ENCODE data around the gene P2RY13.

The P2RY13 gene

DNA sequence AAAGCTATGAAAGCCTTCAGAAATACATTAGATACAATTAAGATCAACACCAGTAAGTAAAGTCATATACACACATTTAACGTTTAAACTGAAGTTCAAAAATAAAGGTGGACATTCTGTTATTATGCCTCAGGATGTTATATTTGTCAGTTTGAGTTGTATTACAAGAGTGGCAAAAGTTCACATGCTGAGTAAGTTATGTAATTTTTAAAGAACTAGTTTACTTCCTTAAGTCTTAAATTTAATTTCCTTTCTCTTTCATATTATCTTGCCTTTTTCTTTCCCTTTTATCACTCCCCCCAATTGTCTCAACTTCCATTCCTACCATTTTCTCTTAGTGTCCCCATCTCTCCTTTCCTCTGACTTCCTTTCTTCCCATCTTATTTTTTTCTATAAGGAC, 7.8 kb downstream of the P2RY13 start:
- DNase-seq (ENCODE audit: low read depth in 2 of 2, low spot score in 1 of 2): no peak

GRCh38 chr3:151320131-151320530, 9.2 kb downstream of the P2RY13 start:
- DNase-seq (ENCODE audit: low read depth in 2 of 2, low spot score in 1 of 2): no peak

DNA sequence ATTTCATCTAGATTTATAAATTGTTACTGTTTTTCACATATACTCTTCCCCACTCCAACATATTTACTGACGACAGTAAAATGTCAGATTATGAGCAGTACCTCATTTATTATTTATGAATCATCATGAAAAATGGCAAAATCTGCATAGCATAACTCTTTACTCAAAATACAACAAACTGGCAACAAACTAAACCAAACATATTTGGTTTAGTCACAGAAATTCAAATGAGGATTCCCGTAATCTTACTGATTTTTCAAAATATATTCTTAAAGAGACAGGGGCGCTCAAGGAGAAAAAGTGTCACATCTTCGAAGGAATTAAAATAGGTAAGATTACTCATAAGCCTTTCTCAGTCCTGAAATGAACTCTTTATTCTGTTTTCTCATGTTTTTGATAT, 9.7 kb downstream of the P2RY13 start:
- no peak for DNase-seq (ENCODE audit: low read depth in 2 of 2, low spot score in 1 of 2)

DNA sequence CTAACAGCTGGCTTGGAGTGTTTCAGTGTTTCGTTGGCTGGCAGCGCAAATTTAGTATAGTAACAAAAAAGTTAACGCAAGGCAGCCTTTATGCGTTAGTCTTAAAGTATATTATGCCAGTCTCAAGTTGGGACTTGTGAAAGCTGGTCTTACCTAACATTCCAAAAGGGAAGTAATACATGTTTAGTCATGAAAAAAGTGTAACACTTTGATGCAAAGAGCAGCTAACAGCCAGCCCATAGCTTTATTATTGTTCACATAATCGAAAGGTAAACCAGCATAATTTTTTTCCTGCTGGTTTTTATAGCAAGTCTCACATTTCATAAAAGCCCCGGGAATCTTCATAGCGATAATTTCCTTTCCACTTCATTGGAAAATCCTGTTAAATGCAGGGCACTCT, 10.4 kb downstream of the P2RY13 start:
- no peak for DNase-seq (ENCODE audit: low read depth in 2 of 2, low spot score in 1 of 2)

GRCh38 chr3:151318313-151318712, 11.0 kb downstream of the P2RY13 start:
- no peak for DNase-seq (ENCODE audit: low read depth in 2 of 2, low spot score in 1 of 2)

GRCh38 chr3:151316267-151316991, 12.9 kb downstream of the P2RY13 start, which contains the start of gene GPR87:
Gene GPR87, minus strand, starts transcription at chr3:151316820. Its CDS starts 16,720 bp downstream, at chr3:151300100.
- DNase-seq (ENCODE audit: low read depth in 2 of 2, low spot score in 1 of 2): no peak

- no peak for DNase-seq (ENCODE audit: low read depth in 2 of 2, low spot score in 1 of 2)
These were observed 13.5 kb downstream of the P2RY13 start for GRCh38 chr3:151315846-151316245.

GRCh38 chr3:151315136-151315535, 14.2 kb downstream of the P2RY13 start:
- no peak for DNase-seq (ENCODE audit: low read depth in 2 of 2, low spot score in 1 of 2)

DNA sequence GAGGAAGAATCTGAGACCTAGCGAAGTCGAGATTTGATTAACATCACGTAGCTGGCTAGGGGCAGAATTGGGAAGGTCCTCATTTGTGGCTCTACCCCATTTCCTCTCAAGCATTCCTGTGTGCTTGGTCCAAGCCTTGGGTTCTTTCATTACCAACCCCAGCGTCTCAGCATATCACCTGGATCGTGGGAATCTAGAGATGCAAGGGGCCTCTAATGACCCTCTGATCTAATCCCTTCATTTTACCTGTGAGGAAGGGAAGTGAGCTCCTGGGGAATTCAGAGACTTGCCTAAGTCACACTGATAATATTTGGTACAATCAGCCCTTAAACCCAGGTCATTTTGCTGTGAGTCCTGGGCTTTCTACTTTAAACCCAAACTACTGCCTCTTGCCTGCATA, 14.8 kb downstream of the P2RY13 start:
- no peak for DNase-seq (ENCODE audit: low read depth in 2 of 2, low spot score in 1 of 2)

DNA sequence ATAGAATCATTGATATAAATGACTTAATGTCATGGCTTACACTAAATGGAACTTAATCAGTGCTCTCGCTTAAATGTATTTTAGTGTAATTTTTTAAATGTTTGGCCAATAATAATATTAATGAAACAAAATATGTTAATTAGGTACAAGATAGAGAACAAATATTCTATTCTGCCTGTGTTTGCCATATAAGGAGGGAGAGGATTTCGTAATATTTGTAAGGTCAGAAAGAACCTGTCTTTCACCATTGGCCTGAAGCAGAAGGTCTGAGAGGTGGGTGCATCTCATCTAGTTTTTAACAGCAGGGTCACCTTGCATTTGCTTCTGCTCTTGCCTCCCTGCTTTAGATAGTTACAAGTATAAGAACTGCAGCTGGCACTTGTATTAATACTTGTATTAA, 15.2 kb downstream of the P2RY13 start:
- DNase-seq (ENCODE audit: low read depth in 2 of 2, low spot score in 1 of 2): no peak

- DNase-seq (ENCODE audit: low read depth in 2 of 2, low spot score in 1 of 2): no peak
These were observed 16.4 kb downstream of the P2RY13 start for GRCh38 chr3:151312972-151313371.

GRCh38 chr3:151309566-151309965, 19.8 kb downstream of the P2RY13 start:
- DNase-seq (ENCODE audit: low read depth in 2 of 2, low spot score in 1 of 2): no peak

- DNase-seq (ENCODE audit: low read depth in 2 of 2, low spot score in 1 of 2): no peak
These were observed 21.5 kb downstream of the P2RY13 start for GRCh38 chr3:151307583-151308488.

GRCh38 chr3:151307131-151307530, 22.2 kb downstream of the P2RY13 start:
- no peak for DNase-seq (ENCODE audit: low read depth in 2 of 2, low spot score in 1 of 2)

- no peak for DNase-seq (ENCODE audit: low read depth in 2 of 2, low spot score in 1 of 2)
These were observed 23.1 kb downstream of the P2RY13 start for GRCh38 chr3:151306168-151306810.

- no peak for DNase-seq (ENCODE audit: low read depth in 2 of 2, low spot score in 1 of 2)
These were observed 23.6 kb downstream of the P2RY13 start for GRCh38 chr3:151305775-151306151.

DNA sequence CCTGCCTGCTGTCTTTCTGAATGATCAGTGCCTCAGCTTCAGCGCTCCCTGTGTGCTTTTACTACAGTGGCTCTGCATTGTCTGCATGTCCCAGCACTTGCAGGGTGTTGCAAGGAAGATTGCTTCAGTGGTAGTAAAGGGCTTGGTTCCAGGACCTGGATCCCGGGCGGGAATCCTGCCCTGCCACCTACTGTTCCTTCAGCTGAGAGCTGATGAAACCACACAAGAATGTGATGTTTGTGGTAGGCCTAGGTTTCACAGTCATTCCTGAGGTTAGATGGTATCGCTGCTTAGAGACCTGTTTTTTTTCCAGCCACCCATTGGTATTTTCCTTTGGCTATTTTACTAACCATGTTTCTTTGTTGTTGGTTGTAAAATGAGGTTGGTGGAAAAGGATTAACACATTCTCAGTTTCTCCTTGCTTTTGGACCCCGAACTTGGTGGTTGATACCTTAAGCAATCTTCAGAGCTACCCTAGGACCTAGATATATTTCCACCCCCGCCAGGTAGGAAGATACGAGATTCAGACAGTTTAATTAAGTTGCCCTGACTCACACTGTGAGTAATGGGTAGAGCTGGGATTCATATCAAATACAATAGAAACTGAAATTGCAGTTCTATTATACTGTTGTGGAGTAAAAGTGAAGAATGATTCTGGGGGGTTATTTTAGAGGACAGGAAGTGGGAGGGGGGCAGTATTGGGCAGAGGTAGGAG, 24.1 kb downstream of the P2RY13 start:
- no peak for DNase-seq (ENCODE audit: low read depth in 2 of 2, low spot score in 1 of 2)

- DNase-seq (ENCODE audit: low read depth in 2 of 2, low spot score in 1 of 2): no peak
These were observed 25.6 kb downstream of the P2RY13 start for GRCh38 chr3:151303751-151304150.

- no peak for DNase-seq (ENCODE audit: low read depth in 2 of 2, low spot score in 1 of 2)
These were observed 27.6 kb downstream of the P2RY13 start for GRCh38 chr3:151301787-151302186.

- DNase-seq (ENCODE audit: low read depth in 2 of 2, low spot score in 1 of 2): no peak
These were observed 28.8 kb downstream of the P2RY13 start for GRCh38 chr3:151300539-151300938.

GRCh38 chr3:151299006-151299405, 30.3 kb downstream of the P2RY13 start:
- no peak for DNase-seq (ENCODE audit: low read depth in 2 of 2, low spot score in 1 of 2)

Measured in stimulated activated CD8-positive, alpha-beta memory T cell treated with anti-CD3 and anti-CD28 coated beads, Interleukin-4, amount 100 ng/mL, for 1 hour (primary cell).